Measurements from ENCODE around the gene TP53RK.

TP53RK gene

DNA sequence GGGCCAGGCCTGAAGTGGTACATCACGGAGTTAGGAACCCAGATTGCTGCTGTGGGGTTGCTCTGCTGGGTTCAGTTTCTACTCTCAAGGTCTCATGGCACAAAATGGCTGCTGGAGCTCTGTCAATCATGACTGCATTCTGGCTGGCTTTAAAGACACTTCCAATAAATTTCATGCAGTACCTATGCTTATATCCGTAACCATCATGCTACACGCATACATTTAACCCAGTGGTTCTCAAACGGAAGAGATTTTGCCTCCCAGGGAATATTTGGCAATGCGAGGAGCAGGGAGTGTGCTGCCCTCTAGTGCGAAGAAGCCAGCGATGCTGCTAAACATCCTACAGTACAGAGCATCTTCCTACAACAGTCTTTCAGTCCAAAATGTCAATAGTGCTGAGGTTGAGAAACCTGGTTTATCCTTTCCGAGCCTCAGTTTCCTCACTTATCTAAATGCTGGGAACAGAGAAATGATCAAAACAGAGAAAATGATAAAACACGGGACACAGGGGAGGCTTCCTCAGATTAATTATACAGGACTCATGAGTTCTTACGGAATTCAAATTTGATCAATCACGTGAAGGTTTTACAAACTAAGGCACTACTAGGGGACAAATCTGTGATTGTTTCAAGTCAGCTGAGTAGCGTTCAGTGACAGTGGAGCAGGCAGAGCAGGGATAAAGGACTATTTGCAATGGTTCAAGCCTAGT is 10.6 kb upstream of the TP53RK start:
- no peak overlapping the region for H3K27ac ChIP-seq
- TF ChIP-seq, protein P1, sequence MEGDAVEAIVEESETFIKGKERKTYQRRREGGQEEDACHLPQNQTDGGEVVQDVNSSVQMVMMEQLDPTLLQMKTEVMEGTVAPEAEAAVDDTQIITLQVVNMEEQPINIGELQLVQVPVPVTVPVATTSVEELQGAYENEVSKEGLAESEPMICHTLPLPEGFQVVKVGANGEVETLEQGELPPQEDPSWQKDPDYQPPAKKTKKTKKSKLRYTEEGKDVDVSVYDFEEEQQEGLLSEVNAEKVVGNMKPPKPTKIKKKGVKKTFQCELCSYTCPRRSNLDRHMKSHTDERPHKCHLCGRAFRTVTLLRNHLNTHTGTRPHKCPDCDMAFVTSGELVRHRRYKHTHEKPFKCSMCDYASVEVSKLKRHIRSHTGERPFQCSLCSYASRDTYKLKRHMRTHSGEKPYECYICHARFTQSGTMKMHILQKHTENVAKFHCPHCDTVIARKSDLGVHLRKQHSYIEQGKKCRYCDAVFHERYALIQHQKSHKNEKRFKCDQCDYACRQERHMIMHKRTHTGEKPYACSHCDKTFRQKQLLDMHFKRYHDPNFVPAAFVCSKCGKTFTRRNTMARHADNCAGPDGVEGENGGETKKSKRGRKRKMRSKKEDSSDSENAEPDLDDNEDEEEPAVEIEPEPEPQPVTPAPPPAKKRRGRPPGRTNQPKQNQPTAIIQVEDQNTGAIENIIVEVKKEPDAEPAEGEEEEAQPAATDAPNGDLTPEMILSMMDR (conservative IDR thresholded peaks at IDR 0.05): peak; percentile 91

DNA sequence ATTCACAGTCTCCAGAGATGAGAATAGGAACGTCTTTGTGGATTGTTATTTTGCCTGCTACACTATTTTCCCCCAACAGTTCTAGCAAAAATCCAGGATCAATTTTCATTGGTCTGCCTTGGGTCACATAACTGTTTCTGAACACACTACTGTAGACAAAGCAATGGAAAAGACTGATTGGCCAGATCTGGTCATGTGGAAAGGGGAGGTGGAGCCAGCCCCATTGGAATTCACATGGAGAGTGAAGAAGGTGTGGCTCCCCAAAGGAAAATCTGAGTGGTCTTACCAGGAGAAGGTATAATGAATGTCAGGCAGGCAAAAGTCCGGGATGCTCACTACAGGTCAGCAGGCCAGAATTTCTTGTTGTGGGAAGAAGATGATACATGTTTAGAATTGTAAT is 9.5 kb upstream of the TP53RK start:
- no peak overlapping the region for H3K27ac ChIP-seq
- TF ChIP-seq, protein P1 (conservative IDR thresholded peaks at IDR 0.05): no peak

DNA sequence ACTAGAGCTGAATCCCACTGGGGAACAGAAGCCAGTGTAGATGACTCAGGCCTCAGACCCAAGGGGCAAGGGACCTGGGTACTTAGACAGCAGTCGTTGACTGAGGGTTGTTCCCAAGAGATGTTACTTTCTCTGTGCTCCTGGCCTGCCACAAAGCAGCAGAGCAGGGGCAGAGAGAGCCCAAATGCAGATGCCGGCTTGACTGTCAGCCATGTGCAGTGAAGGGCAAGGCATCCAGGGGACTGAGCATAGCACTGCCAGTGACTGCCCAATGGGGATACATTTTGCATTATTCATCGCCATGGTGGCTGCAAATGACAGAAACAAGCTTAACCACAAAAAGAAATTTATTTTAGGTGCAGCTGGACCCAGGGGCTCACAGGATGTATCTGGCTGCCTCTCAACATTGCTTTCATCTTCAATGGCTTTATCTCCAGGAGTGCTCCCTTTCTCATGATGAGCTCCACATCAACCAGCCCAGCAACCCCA is 7.6 kb upstream of the TP53RK start:
- TF ChIP-seq, protein P1 (conservative IDR thresholded peaks at IDR 0.05): no peak
- H3K27ac ChIP-seq: peak overlapping the region; percentile 16; the same call in 1 of the 2 replicates

DNA sequence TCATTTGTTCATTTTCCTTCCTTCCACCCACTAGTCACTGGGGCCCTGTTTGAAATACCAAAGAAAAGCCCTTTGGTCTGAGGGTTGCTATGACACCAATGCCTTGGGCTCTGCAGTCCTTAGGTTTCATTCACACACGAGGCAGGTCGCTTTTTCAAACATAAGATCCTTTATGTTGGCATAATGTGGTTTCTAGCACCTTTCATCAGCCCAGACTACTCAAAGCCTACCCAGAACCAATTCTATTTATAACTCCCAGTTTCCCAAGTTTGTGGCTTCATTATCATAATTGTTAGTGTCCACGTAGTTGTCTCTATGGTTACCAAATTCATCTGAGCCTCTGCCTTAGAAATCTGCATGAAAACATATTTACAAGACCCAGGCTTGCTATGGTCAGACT is 6.6 kb upstream of the TP53RK start:
- peak overlapping the region; percentile 16; the same call in 1 of the 2 replicates for H3K27ac ChIP-seq
- TF ChIP-seq, protein P1 (conservative IDR thresholded peaks at IDR 0.05): no peak

DNA sequence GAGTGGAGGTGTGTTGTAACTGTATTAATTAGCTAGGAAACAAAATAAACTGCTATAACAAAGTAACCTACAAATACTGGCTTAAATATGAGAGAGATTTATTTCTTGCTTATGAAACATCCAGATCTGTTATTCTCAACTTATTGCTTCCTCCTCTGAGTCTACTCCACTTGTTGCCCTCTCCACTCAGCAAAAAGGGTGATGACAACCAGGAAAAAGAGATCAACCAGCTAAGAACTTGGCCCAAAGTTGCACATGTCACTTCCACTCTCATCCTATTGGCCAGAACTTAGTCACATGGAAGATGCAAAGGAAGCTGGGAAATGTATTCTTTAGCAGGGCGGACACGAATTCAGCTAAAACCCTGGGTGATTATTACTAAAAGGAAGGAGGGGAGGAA is 5.2 kb upstream of the TP53RK start:
- TF ChIP-seq, protein P1 (conservative IDR thresholded peaks at IDR 0.05): no peak

DNA sequence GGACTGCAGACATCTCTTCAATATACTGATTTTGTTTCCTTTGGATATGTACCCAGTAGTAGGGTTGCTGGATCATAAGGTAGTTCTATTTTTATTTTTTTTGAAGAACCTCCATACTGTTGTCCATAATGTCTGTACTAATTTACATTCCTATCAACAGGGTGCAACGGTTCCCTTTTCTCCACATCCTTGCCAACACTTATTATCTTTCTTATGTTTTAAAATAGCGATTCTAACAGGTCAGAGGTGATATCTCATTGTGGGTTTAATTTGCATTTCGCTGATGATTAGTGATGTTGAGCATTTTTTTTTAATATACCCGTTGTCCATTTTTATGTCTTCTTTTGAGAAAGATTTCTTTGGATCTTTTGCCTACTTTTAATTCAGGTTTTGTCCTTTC is 2.0 kb upstream of the TP53RK start:
- TF ChIP-seq, protein P1 (conservative IDR thresholded peaks at IDR 0.05): no peak

More for the DNA sequence above, 5.2 kb upstream of the TP53RK start:
- H3K27ac ChIP-seq: no peak overlapping the region

DNA sequence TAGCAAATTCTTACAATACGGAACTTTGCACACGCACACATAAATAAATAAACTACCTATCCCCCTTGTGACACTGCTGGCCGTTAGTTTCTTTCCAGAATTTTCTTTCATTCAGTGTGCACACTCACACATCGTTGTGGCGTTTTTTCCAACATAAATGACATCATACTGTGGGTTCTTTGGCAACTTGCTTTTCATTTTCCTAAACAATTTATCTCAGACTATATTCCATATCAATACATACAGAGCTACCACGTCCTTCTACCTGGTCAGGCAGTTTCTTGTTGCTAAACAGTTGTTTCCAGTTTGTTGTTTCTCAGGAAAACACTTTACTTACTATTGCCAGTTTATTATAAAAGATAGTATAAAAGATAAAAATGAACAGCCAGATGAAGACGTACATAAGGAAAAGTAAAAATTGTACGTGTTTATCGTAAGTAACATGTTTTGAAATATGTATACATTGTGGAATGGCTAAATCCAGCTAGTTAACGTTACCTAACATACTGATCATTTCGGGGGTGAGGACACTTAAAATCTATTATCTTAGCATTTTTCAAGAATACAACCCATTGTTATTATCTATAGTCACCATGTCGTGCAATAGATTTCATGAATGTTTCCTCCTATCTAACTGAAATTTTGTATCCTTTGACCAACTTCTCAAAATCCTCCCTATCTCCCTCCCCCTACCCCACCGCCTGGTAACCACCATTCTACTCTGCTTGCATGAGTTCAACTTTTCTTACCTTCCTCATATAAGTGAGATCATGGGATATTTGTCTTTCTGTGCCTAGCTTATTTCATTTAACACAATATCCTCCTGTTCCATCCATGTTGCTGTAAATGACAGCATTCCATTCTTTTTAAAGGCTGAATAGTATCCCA is 1.2 kb upstream of the TP53RK start:
- TF ChIP-seq, protein P1 (conservative IDR thresholded peaks at IDR 0.05): no peak
- peak overlapping the region; percentile 97 for H3K27ac ChIP-seq

More for the DNA sequence above, 2.0 kb upstream of the TP53RK start:
- no peak overlapping the region for H3K27ac ChIP-seq

All from VCaP (cell line).